Loucy (cell line): ENCODE measurements around the gene NLGN1.

ENCODE experiments used
- H2AFZ ChIP-seq: fragments of 200-600 bp; sonication (generic); 2 replicates; pipeline ENCODE4 v1.6.0; 2016; ENCODE audit warnings: antibody characterized with exemption, mild to moderate bottlenecking, low read length, moderate library complexity
- H3F3A ChIP-seq: fragments of 200-600 bp; 2 replicates; pipeline ENCODE4 v1.6.0; 2016; ENCODE audit warnings: antibody characterized with exemption, low read depth, mild to moderate bottlenecking
- H3K27me3 ChIP-seq: fragments of 200-600 bp; sonication (generic); 2 replicates; pipeline ENCODE4 v1.6.1; 2014; ENCODE audit warnings: low read length, mild to moderate bottlenecking; ENCODE audit not compliant: insufficient read depth, poor library complexity, severe bottlenecking
- H3K36me3 ChIP-seq: fragments of 200-600 bp; sonication (generic); 2 replicates; pipeline ENCODE4 v1.6.1; 2016; ENCODE audit warnings: low read length; ENCODE audit not compliant: insufficient read depth
- H3K4me1 ChIP-seq: fragments of 200-600 bp; sonication (generic); 2 replicates; pipeline ENCODE4 v1.5.1; 2014; ENCODE audit warnings: low read length, mild to moderate bottlenecking; ENCODE audit not compliant: insufficient read depth, poor library complexity, severe bottlenecking
- H3K4me2 ChIP-seq: fragments of 200-600 bp; sonication (generic); 2 replicates; pipeline ENCODE4 v1.6.0; 2014; ENCODE audit warnings: antibody characterized with exemption, low read length, low read depth, mild to moderate bottlenecking; ENCODE audit not compliant: poor library complexity, severe bottlenecking
- H3K4me3 ChIP-seq: fragments of 200-600 bp; sonication (generic); 2 replicates; pipeline ENCODE4 v1.5.1; 2014; ENCODE audit warnings: low read length, mild to moderate bottlenecking, mixed read lengths; ENCODE audit not compliant: poor library complexity, severe bottlenecking
- H3K79me2 ChIP-seq: fragments of 200-600 bp; sonication (generic); 2 replicates; pipeline ENCODE4 v1.6.1; 2014; ENCODE audit warnings: low read length; ENCODE audit not compliant: insufficient read depth
- H3K9ac ChIP-seq: fragments of 200-600 bp; sonication (generic); 2 replicates; pipeline ENCODE4 v1.6.0; 2014; ENCODE audit warnings: mild to moderate bottlenecking, low read depth, low read length, moderate library complexity; ENCODE audit not compliant: poor library complexity, severe bottlenecking
- H3K9me2 ChIP-seq: fragments of 200-600 bp; sonication (generic); replicated peaks from 2 replicates; pipeline ENCODE4 v1.6.1; 2016; ENCODE audit warnings: low read depth, low read length, mixed read lengths
- H3K9me3 ChIP-seq: fragments of 200-600 bp; sonication (generic); 2 replicates; pipeline ENCODE4 v1.6.1; 2014; ENCODE audit warnings: mild to moderate bottlenecking, antibody characterized with exemption, low read length, low read depth; ENCODE audit not compliant: insufficient read depth
- H4K20me1 ChIP-seq: fragments of 200-600 bp; sonication (generic); 2 replicates; pipeline ENCODE4 v1.6.0; 2014; ENCODE audit warnings: antibody characterized with exemption, low read length, mild to moderate bottlenecking; ENCODE audit not compliant: insufficient read depth, poor library complexity, severe bottlenecking
- EZH2phosphoT487 ChIP-seq: fragments of 200-600 bp; IDR thresholded peaks from 2 replicates; pipeline ENCODE4 v1.6.1; 2018; ENCODE audit warnings: antibody characterized with exemption, mild to moderate bottlenecking, moderate library complexity, borderline replicate concordance
- TF ChIP-seq, protein P1 (sequence below): fragments of 200-600 bp; sonication (generic); conservative IDR thresholded peaks from 2 replicates; pipeline ENCODE4 v1.5.1; 2014; ENCODE audit warnings: mild to moderate bottlenecking, antibody characterized with exemption, low read length

The NLGN1 gene

GRCh38 chr3:173663696-173664111, 266.2 kb downstream of the NLGN1 start:
- H4K20me1 ChIP-seq, result no peaks in the 10 kb centered on the region
- no peaks in the 10 kb centered on the region for H3K36me3 ChIP-seq
- no peaks in the 10 kb centered on the region for H3K9me2 ChIP-seq
- no peak overlapping the region for H3K4me3 ChIP-seq
- no peaks in the 10 kb centered on the region for H3K4me1 ChIP-seq
- H3K79me2 ChIP-seq, result no peaks in the 10 kb centered on the region
- no peaks in the 10 kb centered on the region for H3K27me3 ChIP-seq
- H3K9me3 ChIP-seq, result no peaks in the 10 kb centered on the region
- TF ChIP-seq EZH2phosphoT487, result no peak
- TF ChIP-seq, protein P1, sequence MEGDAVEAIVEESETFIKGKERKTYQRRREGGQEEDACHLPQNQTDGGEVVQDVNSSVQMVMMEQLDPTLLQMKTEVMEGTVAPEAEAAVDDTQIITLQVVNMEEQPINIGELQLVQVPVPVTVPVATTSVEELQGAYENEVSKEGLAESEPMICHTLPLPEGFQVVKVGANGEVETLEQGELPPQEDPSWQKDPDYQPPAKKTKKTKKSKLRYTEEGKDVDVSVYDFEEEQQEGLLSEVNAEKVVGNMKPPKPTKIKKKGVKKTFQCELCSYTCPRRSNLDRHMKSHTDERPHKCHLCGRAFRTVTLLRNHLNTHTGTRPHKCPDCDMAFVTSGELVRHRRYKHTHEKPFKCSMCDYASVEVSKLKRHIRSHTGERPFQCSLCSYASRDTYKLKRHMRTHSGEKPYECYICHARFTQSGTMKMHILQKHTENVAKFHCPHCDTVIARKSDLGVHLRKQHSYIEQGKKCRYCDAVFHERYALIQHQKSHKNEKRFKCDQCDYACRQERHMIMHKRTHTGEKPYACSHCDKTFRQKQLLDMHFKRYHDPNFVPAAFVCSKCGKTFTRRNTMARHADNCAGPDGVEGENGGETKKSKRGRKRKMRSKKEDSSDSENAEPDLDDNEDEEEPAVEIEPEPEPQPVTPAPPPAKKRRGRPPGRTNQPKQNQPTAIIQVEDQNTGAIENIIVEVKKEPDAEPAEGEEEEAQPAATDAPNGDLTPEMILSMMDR, result no peak
- H3K9ac ChIP-seq, result no peak overlapping the region
- H3F3A ChIP-seq, result no peaks in the 10 kb centered on the region
- H2AFZ ChIP-seq, result no peak overlapping the region
- H3K4me2 ChIP-seq, result no peak overlapping the region

DNA sequence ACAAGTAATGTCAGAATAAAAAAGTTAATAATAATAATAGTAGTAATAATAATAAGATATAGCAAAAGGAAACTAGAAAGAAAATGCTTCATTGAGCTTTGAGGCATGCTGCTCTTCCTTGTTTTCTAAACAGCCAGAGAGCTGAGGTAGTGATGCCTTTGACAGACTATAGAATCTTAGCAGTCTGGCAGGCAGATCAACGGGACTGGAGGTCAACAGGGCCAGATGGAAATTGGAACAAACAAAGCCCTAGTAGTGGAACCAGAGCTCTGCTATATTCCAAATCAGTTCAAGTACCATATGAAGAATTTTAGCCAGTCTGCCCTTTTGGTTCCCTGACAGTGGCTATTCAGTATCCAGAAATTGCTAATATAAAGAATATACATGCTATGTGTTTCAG, 278.6 kb downstream of the NLGN1 start:
- Histone ChIP-seq H3K4me3 (no peak overlapping the region), H4K20me1 (no peaks in the 10 kb centered on the region), H3F3A (no peaks in the 10 kb centered on the region), H3K9me2 (no peaks in the 10 kb centered on the region), H3K9ac (no peak overlapping the region), H3K9me3 (no peaks in the 10 kb centered on the region), H3K27me3 (no peaks in the 10 kb centered on the region), H3K79me2 (no peaks in the 10 kb centered on the region), H3K36me3 (no peaks in the 10 kb centered on the region), H3K4me2 (no peak overlapping the region), H2AFZ (no peak overlapping the region), H3K4me1 (no peaks in the 10 kb centered on the region)
- TF ChIP-seq EZH2phosphoT487, result no peak
- TF ChIP-seq, protein P1, result no peak

- Histone ChIP-seq H3F3A (no peaks in the 10 kb centered on the region), H3K9me2 (no peaks in the 10 kb centered on the region), H3K9ac (no peak overlapping the region), H3K4me3 (no peak overlapping the region), H3K4me2 (no peak overlapping the region), H3K36me3 (no peaks in the 10 kb centered on the region), H3K9me3 (no peaks in the 10 kb centered on the region), H3K79me2 (no peaks in the 10 kb centered on the region), H2AFZ (no peak overlapping the region), H4K20me1 (no peaks in the 10 kb centered on the region), H3K4me1 (no peaks in the 10 kb centered on the region), H3K27me3 (no peaks in the 10 kb centered on the region)
- TF ChIP-seq, protein P1, result no peak
- TF ChIP-seq EZH2phosphoT487, result no peak
Observed at GRCh38 chr3:173681188-173681678, 283.7 kb downstream of the NLGN1 start.
